ENCODE results near the gene GPR146.

Gene GPR146

DNA sequence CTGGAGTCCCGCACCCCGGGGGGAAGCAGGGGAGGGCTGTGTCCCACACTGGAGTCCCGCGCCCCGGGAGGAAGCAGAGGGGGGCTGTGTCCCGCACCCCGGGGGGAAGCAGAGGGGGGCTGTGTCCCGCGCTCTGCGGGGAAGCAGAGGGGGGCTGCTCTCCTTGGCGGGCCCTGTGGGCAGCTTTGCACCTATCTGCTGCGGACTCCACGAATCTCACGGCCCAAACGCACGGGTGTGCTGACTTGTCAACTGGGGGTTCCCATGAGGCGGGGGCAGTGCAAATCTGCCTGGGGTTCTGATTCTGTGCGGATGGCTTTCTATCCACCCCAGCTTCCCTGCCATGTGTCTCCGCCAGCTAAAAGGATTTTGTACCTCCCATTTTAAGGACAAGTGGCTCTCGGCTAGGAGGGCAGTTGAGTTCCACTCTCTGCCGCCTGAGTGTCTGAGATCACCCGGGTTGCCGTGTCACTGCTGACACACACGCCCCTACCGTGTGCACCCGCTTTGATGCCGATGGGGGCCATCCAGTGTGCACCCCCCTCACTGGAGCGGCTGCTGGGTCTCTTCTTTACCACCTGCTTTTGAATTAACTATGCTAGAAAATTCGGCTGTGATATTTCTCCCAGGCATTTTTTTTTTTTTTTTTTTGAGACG lies 64.0 kb downstream of the GPR146 start:
- Histone ChIP-seq H3K9me3 (ENCODE audit: control insufficient read depth, low read length) (no peaks in the 10 kb centered on the region), H3K36me3 (ENCODE audit: control insufficient read depth, insufficient read depth, low read length) (no peaks in the 10 kb centered on the region), H3K27me3 (replicated peaks; ENCODE audit: control insufficient read depth, insufficient read depth, low read length, poor library complexity, severe bottlenecking) (no peaks in the 10 kb centered on the region), H3K4me1 (ENCODE audit: control insufficient read depth, insufficient read depth, low read length, poor library complexity, severe bottlenecking) (no peaks in the 10 kb centered on the region), H3K4me3 (ENCODE audit: insufficient read depth, low read depth, low read length, poor library complexity, severe bottlenecking) (no peak overlapping the region), H3K27ac (ENCODE audit: insufficient read depth, low read length, poor library complexity, severe bottlenecking) (no peak overlapping the region)
- DNase-seq, result no peak
